ENCODE results near the gene CD96.
"Not testable (repeated sequence)": the region's sequence is repeated elsewhere in the genome, so short reads cannot be mapped to it uniquely, and the experiment has no call there.

The CD96 gene

DNA sequence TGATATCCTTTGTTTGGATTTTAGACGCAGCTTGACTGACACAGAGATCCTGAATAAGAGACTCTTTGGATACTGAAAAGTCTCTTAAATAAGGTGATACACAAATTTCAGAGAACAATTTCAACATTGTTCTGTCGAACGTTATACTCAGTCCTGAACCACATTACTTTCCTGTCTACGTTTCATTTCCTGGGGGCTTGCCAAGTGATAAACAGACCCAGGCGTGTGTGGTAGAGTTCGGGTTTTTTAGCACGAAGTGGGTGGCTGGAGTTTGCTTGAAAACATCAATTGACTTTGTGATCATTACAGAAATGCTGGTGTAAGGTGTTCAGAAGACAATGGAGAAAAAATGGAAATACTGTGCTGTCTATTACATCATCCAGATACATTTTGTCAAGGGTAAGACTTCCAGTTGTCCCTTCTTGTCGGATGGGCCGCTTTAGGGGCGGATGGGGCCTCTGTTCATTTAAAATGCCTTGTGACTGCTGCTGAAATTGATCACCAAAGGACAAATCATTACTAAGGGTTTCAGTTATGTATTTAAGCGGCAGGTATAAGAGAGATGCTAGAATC, at the start of gene CD96:
TSS of gene CD96 (plus strand) at position 287 of the 573 bp plus-strand sequence. CDS start at position 339, 52 bp downstream.
- Histone ChIP-seq H3K4me1 (peaks cover 8% of the 10 kb centered on the region), H3K9me3 (no peaks in the 10 kb centered on the region), H3K27me3 (ENCODE audit: low read depth) (no peaks in the 10 kb centered on the region), H3K4me3 (no peak within 1 kb of the TSS), H3K36me3 (replicated peaks) (no peaks in the 10 kb centered on the region)
- DNase-seq (ENCODE audit: low spot score in 2 of 2) = no peak
- in situ Hi-C loops (cut with MboI; ENCODE audit: low sequenced_read_pairs) = loop anchor here (25.0 kb wide), 1 partner anchor 2005 kb away; no protein-coding TSS in a partner anchor

DNA sequence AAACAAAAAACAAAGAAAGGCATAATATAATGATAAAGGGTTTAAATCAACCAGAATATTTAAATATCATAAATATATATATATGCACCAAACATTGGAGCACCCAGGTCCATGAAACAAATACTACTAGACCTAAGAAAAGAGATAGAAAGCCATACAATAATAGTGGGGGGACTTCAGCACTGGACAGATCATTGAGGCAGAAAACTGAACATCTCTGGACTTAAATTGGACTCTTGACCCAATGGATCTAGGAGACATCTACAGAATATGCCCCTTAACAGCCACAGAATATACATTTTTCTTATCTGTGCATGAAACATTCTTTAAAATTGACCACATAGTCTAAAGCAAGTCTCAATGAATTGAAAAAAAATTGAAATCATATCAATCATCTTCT, 48.7 kb upstream of the CD96 start:
- H3K36me3 ChIP-seq (replicated peaks) = no peaks in the 10 kb centered on the region
- DNase-seq (ENCODE audit: low spot score in 2 of 2) = no peak
- H3K4me1 ChIP-seq = no peaks in the 10 kb centered on the region
- H3K27me3 ChIP-seq (ENCODE audit: low read depth) = no peaks in the 10 kb centered on the region
- no peaks in the 10 kb centered on the region; the same call in 1 of the 2 replicates for H3K9me3 ChIP-seq
- no peak overlapping the region for H3K4me3 ChIP-seq
- in situ Hi-C loops (cut with MboI; ENCODE audit: low sequenced_read_pairs) = no loop called here

- DNase-seq (ENCODE audit: low spot score in 2 of 2) = no peak
- Histone ChIP-seq H3K4me1 (no peaks in the 10 kb centered on the region), H3K4me3 (no peak overlapping the region), H3K9me3 (no peaks in the 10 kb centered on the region), H3K27me3 (ENCODE audit: low read depth) (no peaks in the 10 kb centered on the region), H3K36me3 (replicated peaks) (no peaks in the 10 kb centered on the region)
- in situ Hi-C loops (cut with MboI; ENCODE audit: low sequenced_read_pairs) = no loop called here
Measured at GRCh38 chr3:111496894-111497559, 45.0 kb upstream of the CD96 start.

GRCh38 chr3:111498022-111498421, 44.0 kb upstream of the CD96 start:
- no peaks in the 10 kb centered on the region for H3K9me3 ChIP-seq
- no peaks in the 10 kb centered on the region for H3K27me3 ChIP-seq (ENCODE audit: low read depth)
- no peak for DNase-seq (ENCODE audit: low spot score in 2 of 2)
- no peaks in the 10 kb centered on the region for H3K36me3 ChIP-seq (replicated peaks)
- no peak overlapping the region for H3K4me3 ChIP-seq
- in situ Hi-C loops (cut with MboI; ENCODE audit: low sequenced_read_pairs) = no loop called here
- H3K4me1 ChIP-seq = no peaks in the 10 kb centered on the region

DNA sequence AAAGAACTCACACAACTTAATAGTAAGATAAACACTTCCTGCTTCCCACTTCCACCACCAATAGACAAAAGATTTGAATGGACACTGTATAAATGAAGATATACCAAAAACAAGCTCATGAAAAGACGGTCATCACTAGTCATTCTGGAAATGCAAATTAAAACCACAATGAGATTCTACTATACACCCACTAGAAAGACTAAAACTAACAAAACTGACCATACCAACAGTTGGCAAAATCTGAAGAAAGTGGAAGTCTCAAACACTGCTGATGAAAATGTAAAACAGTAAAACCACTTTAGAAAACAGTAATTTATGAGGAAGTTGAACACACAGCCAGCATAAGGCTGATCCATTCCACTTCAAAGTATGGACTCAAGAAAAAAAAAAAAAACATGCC, 35.6 kb upstream of the CD96 start:
- in situ Hi-C loops (cut with MboI; ENCODE audit: low sequenced_read_pairs) = no loop called here
- Histone ChIP-seq H3K9me3 (no peaks in the 10 kb centered on the region), H3K27me3 (ENCODE audit: low read depth) (no peaks in the 10 kb centered on the region), H3K4me1 (no peaks in the 10 kb centered on the region), H3K36me3 (replicated peaks) (no peaks in the 10 kb centered on the region), H3K4me3 (no peak overlapping the region)
- DNase-seq (ENCODE audit: low spot score in 2 of 2) = no peak

DNA sequence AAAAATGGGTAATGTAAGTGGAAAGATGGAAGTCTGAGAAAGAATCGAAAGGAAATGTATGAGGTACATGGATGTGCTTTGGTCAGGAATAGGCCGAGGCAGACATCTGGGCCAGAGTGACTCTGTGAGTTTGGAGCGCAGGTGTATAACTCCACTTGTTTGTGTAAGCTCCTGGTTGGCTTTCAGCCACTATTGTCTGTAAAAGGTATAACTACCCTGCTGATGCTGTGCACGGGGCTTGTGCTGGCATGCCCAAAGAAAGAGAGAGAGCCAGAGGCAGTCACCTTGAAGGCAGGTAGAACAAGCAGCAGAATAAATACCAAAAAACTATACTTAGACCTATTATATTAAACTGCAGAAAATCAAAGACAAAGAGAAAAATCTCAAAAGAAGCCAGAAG, 32.7 kb upstream of the CD96 start:
- no peak overlapping the region for H3K4me3 ChIP-seq
- no peaks in the 10 kb centered on the region; the same call in 1 of the 2 replicates for H3K4me1 ChIP-seq
- DNase-seq (ENCODE audit: low spot score in 2 of 2) = no peak
- H3K27me3 ChIP-seq (ENCODE audit: low read depth) = no peaks in the 10 kb centered on the region
- H3K36me3 ChIP-seq (replicated peaks) = no peaks in the 10 kb centered on the region
- H3K9me3 ChIP-seq = no peaks in the 10 kb centered on the region
- in situ Hi-C loops (cut with MboI; ENCODE audit: low sequenced_read_pairs) = no loop called here

GRCh38 chr3:111517801-111518200, 24.2 kb upstream of the CD96 start:
- H3K4me3 ChIP-seq = no peak overlapping the region
- in situ Hi-C loops (cut with MboI; ENCODE audit: low sequenced_read_pairs) = no loop called here
- H3K36me3 ChIP-seq (replicated peaks) = no peaks in the 10 kb centered on the region
- DNase-seq (ENCODE audit: low spot score in 2 of 2) = peak; percentile 78 to 97
- H3K4me1 ChIP-seq = peaks cover 14% of the 10 kb centered on the region
- H3K27me3 ChIP-seq (ENCODE audit: low read depth) = no peaks in the 10 kb centered on the region
- no peaks in the 10 kb centered on the region for H3K9me3 ChIP-seq

- DNase-seq (ENCODE audit: low spot score in 2 of 2) = peak; percentile 56 to 67
- no peaks in the 10 kb centered on the region for H3K27me3 ChIP-seq (ENCODE audit: low read depth)
- no peaks in the 10 kb centered on the region for H3K9me3 ChIP-seq
- in situ Hi-C loops (cut with MboI; ENCODE audit: low sequenced_read_pairs) = no loop called here
- H3K4me3 ChIP-seq = no peak overlapping the region
- peaks cover 14% of the 10 kb centered on the region for H3K4me1 ChIP-seq
- no peaks in the 10 kb centered on the region for H3K36me3 ChIP-seq (replicated peaks)
Measured at GRCh38 chr3:111519178-111519855, 22.7 kb upstream of the CD96 start.

GRCh38 chr3:111521891-111522290, 20.1 kb upstream of the CD96 start:
- no peaks in the 10 kb centered on the region for H3K36me3 ChIP-seq (replicated peaks)
- no peaks in the 10 kb centered on the region for H3K9me3 ChIP-seq
- H3K4me1 ChIP-seq = peaks cover 14% of the 10 kb centered on the region
- no peak overlapping the region for H3K4me3 ChIP-seq
- no peak for DNase-seq (ENCODE audit: low spot score in 2 of 2)
- in situ Hi-C loops (cut with MboI; ENCODE audit: low sequenced_read_pairs) = no loop called here
- H3K27me3 ChIP-seq (ENCODE audit: low read depth) = no peaks in the 10 kb centered on the region

DNA sequence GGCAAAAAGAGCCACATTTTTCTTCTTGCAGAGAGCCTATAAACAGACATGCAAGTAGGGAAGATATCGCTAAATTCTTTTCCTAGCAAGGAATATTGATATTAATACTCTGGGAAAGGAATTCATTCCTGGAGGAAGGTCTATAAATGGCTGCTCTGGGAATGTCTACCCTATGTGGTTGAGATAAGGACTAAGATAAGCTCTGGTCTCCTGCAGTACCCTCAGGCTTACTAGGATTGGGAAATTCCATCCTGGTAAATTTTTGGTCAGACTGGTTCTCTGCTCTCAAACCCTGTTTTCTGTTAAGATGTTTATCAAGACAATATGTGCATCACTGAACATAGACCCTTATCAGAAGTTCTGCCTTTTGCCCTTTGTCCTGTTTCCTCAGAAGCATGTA, 17.5 kb upstream of the CD96 start:
- H3K27me3 ChIP-seq (ENCODE audit: low read depth); H3K4me3 ChIP-seq; in situ Hi-C loops (cut with MboI; ENCODE audit: low sequenced_read_pairs); H3K36me3 ChIP-seq (replicated peaks); DNase-seq (ENCODE audit: low spot score in 2 of 2); H3K4me1 ChIP-seq; H3K9me3 ChIP-seq: not testable (repeated sequence)

DNA sequence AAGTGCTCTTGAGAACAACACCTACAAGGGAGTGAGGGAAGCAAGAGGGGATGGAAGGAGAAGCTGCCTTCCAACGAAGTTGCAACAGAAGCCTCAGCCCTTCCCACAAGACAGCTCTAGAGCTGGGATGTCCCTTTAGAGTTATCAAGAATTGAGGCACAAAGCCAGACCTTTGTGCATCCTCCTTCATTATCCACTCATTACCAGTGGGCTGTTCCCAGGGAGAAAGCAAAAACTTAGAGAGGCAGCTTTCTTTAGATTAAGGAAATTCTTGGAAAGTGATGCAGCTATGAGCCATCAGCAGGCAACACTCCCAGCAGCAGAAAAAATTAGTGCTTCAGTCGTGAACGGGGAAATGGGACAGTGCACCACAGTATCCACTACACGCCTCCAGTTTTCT, 10.6 kb upstream of the CD96 start:
- H3K36me3 ChIP-seq (replicated peaks) = no peaks in the 10 kb centered on the region
- no peak for DNase-seq (ENCODE audit: low spot score in 2 of 2)
- in situ Hi-C loops (cut with MboI; ENCODE audit: low sequenced_read_pairs) = loop anchor here (25.0 kb wide), 1 partner anchor 1994 kb away; no protein-coding TSS in a partner anchor
- H3K4me1 ChIP-seq = no peaks in the 10 kb centered on the region
- H3K4me3 ChIP-seq = no peak overlapping the region
- no peaks in the 10 kb centered on the region for H3K9me3 ChIP-seq
- H3K27me3 ChIP-seq (ENCODE audit: low read depth) = no peaks in the 10 kb centered on the region

- no peaks in the 10 kb centered on the region for H3K36me3 ChIP-seq (replicated peaks)
- no peaks in the 10 kb centered on the region for H3K27me3 ChIP-seq (ENCODE audit: low read depth)
- H3K4me3 ChIP-seq = no peak overlapping the region
- H3K4me1 ChIP-seq = peaks cover 5% of the 10 kb centered on the region
- no peak for DNase-seq (ENCODE audit: low spot score in 2 of 2)
- H3K9me3 ChIP-seq = no peaks in the 10 kb centered on the region
- in situ Hi-C loops (cut with MboI; ENCODE audit: low sequenced_read_pairs) = loop anchor here (25.0 kb wide), 1 partner anchor 1997 kb away; no protein-coding TSS in a partner anchor
Measured at GRCh38 chr3:111534701-111535100, 7.3 kb upstream of the CD96 start.

DNA sequence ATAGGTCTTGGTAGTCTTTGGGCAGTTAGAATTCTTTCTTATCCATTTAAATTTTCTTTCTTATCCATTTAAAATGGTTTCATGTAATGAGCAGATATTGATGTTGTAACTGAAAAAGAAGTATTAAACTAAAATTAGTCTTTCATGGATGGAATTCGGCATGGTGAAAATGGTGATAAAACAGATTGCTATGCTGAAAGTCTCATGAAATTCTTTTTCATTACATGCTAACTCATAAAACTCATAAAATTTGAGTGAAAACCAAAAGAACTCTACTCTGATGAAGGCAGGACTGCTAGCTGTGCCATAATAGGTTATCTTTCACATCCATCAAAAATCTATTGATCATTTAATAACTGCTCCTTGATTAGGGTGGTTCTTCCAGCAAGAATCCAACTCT, 3.9 kb upstream of the CD96 start:
- DNase-seq (ENCODE audit: low spot score in 2 of 2) = no peak
- Histone ChIP-seq H3K9me3 (no peaks in the 10 kb centered on the region), H3K36me3 (replicated peaks) (no peaks in the 10 kb centered on the region), H3K4me3 (no peak overlapping the region), H3K4me1 (peaks cover 8% of the 10 kb centered on the region), H3K27me3 (ENCODE audit: low read depth) (no peaks in the 10 kb centered on the region)
- in situ Hi-C loops (cut with MboI; ENCODE audit: low sequenced_read_pairs) = loop anchor here (25.0 kb wide), 1 partner anchor 2001 kb away; no protein-coding TSS in a partner anchor

DNA sequence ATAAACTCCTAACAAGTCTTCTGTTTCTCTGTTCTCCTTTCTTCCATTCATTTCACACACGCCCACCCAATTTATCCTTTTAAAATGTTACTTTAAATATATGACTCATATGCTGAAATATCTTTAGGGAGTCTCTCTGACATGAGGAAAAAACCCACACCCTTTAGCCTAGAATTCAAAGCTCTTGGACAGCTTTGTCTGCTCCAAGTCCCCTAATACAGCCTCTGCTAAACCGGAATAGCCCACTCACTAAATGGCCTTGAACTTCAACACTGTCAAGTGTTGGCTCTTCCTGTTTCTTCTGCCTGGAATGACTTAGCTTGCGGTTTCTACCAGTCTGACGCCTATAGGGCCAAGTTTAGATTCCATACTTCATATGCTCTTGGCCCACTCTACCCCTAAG, 3.3 kb upstream of the CD96 start:
- in situ Hi-C loops (cut with MboI; ENCODE audit: low sequenced_read_pairs) = loop anchor here (25.0 kb wide), 1 partner anchor 2001 kb away; no protein-coding TSS in a partner anchor

More for the DNA sequence above, 3.3 kb upstream of the CD96 start:
- Histone ChIP-seq H3K9me3 (no peaks in the 10 kb centered on the region), H3K36me3 (replicated peaks) (no peaks in the 10 kb centered on the region), H3K4me3 (no peak overlapping the region), H3K4me1 (peaks cover 8% of the 10 kb centered on the region), H3K27me3 (ENCODE audit: low read depth) (no peaks in the 10 kb centered on the region)
- no peak for DNase-seq (ENCODE audit: low spot score in 2 of 2)
